GM18861 (cell line): ENCODE data around the gene EGFL7.
"Not testable (repeated sequence)": the region's sequence is repeated elsewhere in the genome, so short reads cannot be mapped to it uniquely, and the experiment has no call there.

ENCODE experiments used
- ATAC-seq: cut with Tn5 transposase; IDR thresholded peaks from one replicate; pipeline ENCODE4 v1.9.1; 2021; ENCODE audit not compliant: unreplicated experiment

Gene EGFL7

DNA sequence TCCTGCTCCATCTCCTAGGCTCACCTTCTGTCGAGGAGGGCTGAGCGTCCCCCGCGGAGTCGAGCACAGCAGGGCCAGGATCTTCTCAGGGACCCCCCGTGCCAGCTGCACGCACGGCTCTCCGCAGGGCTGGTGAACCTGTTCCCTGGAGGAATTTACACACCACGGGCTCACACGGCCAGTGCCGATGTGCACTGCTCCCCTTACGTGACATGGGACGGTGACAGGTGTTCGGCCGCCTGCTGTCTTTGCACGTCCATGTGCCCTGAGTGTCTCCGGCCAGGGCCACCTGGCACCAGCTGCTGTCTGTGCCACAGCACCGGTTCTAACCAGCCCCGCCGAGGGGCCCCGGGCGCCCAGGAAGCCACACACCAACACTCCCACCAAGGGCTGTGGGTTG lies 33.2 kb downstream of the EGFL7 start:
- no peak for ATAC-seq

DNA sequence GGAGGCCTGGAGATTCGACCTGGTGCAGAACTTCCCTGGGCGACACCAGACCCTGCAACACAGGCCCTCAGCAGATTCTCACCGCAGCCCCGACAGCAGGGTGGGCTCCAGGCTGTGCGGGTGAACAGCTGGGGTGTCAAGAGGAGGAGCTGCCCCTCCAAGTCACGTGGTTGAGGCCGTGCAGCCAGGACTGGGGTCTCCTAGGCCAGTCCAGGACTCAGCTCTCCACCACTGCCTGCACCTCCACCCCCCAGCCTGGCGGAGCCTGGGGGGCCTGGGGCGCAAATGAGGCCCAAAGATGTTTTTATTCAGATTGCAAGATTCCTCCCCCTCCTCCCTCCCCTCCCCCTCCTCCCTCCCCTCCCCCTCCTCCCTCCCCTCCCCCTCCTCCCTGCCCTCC lies 33.8 kb downstream of the EGFL7 start:
- ATAC-seq = no peak

DNA sequence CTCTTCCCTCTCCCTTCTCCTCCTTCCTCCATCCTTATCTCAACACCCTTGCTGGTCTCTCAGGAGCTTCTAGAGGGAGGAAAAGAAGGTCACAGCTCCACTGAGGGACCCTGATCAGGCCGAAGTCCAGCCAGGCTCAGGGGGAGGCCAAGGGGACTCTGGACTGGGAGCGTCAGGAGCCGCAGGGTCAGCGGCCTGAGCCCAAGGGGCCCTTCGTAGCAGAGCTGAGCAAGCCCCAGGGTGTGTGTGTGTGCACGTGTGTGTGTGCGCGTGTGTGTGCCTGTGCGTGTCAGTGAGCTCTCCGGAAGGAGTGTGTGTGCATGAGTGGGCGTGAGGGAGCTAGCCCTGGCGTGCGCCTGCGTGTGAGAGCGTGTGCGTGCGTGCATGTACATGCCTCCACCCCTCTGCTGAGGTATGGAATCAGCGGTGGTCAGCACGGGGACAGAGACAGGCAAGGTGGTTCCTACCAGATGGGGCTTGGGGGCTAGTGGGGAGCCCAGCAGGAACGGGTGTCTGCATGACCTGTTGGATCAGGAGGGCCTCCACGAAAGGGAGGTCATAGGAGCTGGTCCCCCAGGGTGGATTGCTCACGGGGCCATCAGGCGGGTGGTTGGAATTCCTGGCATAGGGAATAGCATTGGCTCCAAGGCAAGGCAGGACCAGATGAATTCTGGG lies 34.6 kb downstream of the EGFL7 start:
- no peak for ATAC-seq

DNA sequence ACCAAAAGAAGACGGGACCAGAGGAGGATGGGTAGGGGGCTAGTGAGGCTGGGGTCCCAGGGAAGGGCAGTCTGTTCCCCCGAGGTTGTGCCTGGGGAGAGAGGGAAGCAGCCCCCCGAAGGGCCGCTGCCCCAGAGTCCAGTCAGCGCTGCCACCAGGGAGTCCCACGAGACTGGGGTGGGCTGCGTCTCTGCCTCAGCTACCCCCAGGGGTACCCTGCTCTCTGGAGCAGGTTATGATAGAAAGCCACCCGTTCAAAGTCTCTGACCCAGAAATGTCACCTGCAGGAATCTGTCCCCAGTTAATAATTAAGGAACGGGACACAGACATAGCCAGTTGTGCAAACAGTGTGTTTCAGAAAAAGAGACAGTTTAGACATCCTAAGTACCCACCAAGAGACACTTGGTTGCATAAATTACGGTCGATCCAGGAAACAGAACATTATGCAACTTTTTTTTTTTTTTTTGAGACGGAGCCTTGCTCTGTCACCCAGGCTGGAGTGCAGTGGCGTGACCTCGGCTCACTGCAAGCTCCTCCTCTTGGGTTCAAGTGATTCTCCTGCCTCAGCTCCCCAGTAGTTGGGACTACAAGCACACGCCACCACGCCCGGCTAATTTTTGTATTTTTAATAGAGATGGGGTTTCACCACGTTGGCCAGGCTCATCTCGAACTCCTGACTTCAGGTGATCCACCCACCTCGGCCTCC lies 35.3 kb downstream of the EGFL7 start:
- ATAC-seq = no peak

DNA sequence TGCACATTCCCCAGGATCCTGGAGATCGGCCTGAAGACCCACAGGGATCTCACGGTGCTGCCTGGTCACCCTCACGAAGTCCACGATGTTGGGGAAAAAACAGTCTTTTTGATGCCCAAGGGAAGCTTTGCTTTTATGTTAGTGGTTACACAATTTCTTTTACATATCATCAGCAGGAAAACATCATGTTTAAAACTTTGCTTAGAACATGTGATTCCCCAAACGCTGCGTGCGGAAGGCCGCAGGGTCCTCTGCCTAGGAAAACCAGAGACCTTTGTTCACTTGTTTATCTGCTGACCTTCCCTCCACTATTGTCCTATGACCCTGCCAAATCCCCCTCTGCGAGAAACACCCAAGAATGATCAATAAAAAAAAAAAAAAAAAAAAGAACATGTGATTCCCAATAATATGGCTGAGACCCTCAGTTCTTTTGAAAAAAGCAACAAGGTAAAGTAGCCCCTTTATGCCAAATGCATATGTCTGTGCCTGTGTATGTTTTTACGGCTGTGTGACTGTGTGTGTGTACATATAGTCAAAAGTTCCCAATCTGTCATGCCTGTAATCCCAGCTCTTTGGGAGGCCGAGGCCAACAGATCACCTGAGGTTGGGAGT lies 36.0 kb downstream of the EGFL7 start:
- ATAC-seq = no peak

DNA sequence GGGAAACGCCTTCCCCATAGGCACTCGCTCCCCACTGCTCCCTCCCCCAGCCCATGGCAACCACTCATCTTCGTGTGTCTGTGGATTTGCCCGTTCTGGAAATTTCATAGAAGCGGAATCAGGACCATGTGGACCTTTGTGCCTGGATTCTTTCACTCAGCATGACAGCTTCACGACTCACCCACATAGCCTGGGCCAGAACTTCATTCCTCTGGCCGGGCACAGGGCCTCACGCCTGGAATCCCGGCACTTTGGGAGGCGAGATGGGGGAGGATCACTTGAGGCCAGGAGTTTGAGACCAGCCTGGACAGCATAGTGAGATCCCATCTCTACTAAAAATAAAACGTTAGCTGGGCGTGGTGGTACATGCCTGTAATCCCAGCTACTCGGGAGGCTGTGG lies 37.6 kb downstream of the EGFL7 start:
- ATAC-seq = no peak

DNA sequence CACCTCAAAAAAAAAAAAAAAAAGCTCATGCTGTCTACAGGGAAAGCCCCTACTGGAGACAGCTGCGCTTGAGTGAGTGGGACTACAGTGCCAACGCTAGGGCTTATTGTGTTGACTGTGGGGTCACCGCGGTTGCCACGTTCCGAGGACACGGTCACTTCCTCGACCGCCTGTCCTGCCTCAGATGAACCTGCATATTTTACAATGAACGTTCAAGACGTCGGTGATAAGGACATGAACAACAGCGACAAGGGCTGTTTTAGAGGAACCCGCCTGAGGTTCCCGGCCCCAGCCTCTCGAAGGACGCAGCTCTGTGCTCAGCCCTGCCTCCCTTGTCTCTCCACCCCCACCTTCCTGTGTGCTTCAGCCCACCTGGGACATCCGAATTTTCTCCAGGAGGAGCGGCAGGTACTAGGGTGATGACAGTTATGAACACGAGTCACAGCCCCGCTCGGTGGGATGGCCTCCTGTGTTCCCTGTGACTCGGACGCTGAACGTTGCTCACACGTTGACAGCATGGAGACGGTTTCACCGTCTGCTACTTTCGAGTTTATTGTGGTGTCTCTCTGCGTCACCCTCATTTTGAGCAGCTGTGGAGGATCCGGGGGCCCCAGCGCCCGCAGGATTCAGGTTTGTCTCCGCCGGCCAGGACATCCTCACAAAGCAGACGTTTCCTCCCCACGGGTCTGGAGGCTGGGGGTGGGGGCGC lies 38.4 kb downstream of the EGFL7 start:
- ATAC-seq = peak; percentile 52

DNA sequence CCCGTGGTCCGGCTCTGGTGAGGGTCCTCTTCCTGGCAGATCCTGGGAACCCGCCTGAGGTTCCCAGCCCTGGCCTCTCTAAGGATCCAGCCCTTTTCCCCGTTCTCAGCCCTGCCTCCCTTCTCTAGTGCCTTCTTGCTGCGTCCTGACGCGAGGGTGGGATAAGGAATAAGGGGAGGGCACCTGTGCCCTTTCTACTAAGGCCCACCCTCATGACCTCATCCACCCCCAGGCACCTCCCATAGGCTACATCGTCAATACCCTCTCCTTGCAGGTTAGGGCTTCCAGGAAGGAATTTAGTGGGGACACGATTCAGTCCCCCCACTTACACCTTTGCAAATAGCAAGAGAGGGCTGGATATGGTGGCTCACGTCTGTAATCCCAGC lies 38.9 kb downstream of the EGFL7 start:
- ATAC-seq = no peak

DNA sequence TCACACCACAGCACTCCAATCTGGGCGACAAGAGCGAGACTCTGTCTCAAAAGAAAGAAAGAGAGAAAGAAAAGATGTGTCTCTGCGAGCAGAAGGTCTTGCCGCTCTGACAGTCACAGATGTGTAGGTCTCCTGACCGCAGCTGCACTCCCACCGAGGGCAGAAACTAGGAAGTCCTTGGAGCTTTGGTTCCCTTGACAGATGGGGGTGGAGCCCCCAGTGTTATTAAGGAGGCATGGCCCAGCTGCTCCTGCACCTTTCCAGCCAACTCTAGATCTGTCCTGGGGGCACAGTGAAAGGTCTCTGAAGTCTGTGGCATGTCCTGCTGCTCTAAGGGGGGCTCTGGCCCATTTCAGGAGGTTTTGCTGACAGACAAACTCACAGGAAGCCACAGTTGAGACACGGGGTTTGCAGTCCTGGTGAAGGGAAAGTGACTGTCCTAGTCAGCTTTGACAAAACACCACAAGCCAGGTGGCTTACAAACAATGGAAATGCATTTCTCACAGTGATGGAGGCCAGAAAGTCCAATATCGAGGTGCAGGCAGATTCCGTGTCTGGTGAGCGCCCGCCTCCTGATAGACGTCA lies 40.7 kb downstream of the EGFL7 start:
- no peak for ATAC-seq

DNA sequence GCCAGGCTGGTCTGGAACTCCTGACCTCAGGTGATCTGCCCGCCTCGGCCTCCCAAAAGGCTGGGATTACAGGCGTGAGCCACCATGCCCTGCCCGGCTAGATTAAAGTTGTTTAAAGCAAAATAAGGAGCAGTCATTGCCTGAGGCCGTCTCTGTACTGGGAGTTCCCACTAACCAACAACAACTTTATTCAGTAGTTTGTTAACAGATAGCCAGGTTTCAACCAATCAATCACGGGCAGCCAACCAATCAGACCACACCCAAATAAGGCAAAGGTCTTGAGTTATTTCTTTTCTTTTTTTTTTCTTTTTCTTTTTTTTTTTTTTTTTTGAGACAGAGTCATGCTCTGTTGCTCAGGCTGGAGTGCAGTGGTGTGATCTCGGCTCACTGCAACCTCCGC lies 42.0 kb downstream of the EGFL7 start:
- ATAC-seq = not testable (repeated sequence)

DNA sequence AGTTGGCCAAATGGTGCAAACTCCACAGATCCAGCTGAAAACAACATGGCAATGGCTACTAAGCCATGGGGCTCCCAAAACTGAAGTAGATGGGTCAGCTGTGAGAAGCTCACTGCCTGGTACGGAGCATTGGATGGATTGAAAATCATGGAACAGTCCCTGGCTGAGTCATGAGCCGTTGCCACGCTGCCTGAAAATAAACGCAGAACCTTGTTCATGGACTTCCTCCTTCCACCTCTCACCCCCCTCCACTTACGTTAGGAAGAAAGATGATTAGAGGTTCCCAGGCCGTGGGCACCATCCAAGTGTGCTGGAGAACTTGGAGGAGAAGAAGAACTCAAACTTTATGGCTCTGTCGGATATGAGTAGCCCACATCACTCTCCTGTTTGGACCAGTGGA lies 42.8 kb downstream of the EGFL7 start:
- ATAC-seq = no peak

DNA sequence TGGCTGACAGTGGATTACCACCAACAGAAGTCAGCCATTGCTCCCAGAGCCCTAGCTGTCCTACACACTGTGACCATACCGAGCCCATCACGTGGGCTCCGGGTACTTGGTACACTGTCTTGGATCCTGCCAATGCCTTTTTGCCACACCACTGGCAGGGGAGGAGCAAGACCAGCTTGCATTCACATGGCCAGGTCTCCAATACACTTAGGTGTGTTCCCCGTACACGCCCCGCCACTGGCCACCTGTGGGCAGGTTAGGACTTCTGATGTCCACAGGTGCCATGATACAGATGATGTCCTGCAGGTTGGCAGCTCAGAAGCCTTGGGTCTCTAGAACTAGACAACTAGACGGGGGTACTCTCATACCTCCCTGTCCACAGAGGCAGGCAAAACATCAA lies 44.3 kb downstream of the EGFL7 start:
- no peak for ATAC-seq

DNA sequence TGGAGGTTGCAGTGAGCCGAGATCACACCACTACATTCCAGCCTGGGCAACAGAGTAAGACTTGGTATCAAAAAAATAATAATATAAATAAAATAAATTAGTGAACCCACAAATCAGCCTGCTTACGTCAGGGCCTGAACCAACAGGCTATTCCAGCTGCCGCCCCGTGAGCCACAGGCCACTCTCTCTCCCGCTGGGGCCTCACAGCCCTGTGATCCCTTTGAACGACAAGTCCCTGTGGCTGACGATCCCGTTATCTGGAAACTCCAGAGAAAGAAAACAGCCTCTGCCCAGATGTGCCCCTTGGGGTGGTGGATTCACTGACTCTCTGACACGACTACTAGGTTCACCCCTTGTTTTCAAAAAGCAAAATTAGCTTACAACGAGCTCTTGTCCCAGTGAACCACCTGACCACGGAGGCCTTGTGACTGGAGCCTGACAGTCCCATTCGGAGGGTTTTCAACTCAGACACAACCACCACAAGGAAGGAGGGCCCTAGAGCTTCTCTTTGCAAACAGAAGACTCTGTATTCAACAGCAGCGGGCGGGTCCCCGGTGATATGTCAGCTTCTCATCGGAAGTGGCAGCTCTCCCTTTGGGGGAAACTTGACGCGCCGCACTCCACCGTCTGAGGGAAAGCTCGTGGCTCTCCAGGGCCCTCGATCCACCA lies 45.3 kb downstream of the EGFL7 start:
- no peak for ATAC-seq

DNA sequence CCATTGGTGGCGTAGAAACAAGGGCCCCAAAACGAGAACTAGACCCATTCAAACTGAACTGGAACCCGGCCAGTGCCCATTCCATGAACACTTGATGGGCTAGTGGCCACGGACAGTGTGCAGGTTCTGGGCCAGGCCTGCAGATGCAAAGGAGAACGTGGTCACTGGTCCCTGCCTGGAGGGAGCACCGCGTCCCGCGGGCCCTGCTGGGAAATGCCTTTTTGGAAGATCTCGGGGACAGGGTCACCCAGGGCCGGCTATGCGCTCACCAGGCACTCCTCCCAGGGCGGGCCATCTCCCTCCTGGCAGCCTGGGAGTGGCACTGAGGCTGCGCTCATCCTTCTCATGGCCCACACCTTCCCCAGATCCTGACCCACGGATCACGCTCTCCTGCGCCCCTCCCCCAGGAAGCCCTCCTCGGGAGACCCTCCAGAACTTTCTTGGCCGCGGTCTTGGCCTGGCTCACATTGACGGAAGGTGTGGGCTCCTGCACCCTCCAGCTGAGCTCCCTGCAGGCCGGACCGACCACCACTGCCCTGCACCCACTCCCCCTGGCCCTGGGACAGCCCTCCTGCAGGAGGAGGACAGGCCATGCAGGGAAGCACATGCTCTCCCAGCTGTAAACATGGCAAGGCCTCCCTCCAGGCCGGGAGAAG lies 46.9 kb downstream of the EGFL7 start:
- ATAC-seq = no peak

DNA sequence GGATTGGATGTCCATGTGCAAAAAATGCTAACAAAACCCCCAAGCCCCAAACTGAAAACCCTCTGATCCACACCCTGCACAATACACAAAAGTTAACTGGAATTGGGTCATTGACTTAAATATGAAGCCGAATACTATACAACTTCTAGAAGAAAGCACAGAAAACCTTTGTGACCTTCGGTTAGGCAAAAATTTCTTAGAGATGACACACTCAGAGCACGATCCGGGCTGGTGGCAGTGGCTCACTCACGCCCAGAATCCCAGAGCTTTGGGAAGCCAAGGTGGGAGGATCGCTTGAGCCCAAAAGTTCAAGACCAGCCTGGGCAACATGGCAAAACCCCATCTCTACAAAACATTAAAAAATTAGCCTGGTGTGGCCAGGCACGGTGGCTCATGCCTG lies 47.8 kb downstream of the EGFL7 start:
- ATAC-seq = no peak

DNA sequence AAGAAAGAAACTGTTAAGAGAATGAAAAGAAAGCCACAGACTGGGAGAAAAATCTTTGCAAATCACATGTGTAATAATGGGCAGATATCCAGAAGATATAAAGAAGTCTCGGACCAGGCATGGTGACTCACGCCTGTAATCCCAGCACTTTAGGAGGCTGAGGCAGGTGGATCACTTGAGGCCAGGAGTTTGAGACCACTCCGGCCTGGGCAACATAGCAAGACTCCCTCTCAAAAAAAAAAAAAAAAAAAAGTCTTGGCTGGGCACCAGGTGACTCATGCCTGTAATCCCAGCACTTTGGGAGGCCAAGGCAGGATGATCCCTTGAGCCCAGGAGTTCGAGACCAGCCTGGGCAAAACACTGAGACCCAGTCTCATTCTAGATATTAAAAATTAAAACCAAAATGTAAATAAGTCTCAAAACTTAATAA lies 48.5 kb downstream of the EGFL7 start:
- not testable (repeated sequence) for ATAC-seq

DNA sequence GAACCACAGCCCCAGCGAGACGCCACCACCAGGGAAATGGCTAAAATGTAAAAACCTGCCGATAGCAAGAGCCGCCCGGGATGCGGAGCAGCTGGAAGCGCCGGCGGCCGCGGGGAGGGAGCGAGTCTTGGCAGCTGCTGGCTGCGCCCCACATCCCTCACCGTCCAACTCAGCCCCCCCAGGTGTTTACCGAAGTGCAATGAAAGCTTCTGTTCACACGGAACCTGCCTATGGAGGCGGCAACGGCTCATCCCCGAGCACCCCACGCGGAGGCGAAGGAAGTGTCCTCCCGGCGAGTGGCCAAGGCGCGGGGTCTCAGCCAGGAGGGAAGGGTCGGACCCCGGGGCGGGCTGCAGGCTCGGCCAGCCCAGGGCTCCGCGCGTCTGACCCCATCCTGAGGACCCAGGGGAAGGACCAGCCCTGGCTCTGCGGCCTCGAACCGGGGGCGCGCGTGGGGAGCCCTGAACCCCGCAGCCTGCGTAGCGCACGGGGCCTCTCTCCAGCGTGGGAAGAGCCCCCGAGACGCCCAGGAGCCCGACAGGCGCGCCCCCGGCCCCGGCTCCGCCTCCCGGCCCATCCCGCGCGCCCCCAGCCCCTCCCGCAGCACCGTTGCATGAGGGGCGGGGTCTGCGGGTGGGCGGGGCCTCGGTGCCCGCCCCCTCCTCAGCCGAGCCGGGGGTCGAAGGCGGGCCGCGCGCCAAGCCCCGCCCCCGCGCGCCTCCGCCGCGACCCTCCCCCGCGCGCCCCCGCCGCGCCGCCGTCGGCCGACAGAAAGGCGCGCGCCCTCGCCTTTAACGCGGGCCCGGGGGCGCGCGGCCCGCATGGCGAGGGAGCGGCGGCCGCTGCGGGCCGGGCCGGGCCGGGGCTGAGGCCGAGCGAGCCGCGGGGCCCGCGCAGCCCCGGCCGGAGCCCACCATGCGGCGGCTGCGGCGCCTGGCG lies 49.3 kb downstream of the EGFL7 start, which contains the start of gene DIPK1B:
Gene DIPK1B (plus strand): TSS at position 822 of the 939 bp plus-strand sequence. CDS start 94 bp downstream, at position 916.
- ATAC-seq = no peak

DNA sequence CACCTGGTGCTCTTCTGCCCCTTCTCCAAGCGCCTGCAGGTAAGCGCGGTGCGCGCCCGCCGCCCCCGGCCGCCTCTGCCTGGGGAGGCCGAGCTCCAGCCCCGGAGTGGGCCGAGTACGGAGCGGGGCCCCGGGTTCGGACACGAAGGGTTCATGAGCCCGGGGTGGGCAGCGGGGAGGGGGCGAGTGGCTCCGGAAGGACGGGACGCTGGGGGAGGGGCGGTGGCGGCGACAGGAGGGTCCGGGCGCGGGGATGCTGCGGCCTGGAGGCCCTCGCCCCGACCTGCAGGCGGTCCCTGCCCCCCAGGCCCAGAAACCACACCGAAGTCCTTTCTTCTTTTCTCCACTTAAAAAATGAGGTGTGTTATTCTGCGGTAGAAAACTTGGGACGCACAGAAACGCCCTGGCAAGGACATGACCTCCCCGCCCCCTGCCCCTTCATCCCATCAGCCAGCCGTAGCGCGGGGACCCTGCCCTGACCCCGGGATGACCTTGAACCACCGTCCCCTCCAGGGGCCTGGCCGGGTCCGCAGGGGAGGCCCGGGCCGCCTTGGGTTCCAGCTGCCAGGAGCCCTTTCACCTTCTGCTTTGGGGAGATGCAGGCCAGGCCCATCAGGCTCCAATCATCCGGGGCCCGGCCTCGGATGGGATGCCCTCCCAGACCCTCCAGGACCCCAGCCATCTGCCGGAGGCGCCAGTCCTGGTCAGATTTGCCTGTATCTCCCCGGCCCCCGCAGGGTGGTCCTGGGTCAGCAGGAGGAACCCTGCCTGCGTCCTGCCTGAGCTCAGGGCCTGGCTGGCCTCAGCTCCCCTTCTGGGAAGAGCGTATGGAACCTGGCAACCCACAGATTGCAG lies 50.2 kb downstream of the EGFL7 start:
- ATAC-seq = no peak
